IPS-18c (cell line): ENCODE data around the gene MNT.

ENCODE experiments used
- H3K4me3 ChIP-seq: 2 replicates; pipeline ENCODE4 v1.7.0; 2013; ENCODE audit warnings: low read depth, mild to moderate bottlenecking, low read length, moderate library complexity; ENCODE audit not compliant: insufficient read depth
- H3K9me3 ChIP-seq: one replicate; pipeline ENCODE4 v1.6.1; 2013; ENCODE audit warnings: mild to moderate bottlenecking, low read length, moderate library complexity; ENCODE audit not compliant: control insufficient read depth, insufficient read depth

The MNT gene

DNA sequence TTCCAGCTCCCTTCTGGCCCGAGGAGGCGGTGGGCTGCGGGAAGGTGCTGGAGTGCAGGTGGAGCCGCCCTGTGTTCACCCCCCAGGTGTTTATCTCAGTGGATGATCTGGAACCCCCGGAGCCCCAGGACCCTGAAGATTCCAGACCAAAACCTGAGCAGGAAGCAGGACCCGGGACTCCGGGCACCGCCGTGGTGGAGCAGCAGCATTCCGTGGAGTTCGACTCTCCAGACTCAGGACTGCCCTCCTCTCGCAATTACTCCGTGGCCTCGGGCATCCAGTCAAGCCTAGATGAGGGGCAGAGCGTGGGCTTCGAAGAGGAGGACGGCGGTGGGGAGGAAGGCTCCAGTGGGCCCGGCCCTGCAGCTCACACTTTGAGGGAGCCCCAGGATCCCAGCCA, 25.5 kb downstream of the MNT start:
- Histone ChIP-seq H3K4me3 (no peak overlapping the region; the same call in 1 of the 2 replicates), H3K9me3 (no peaks in the 10 kb centered on the region)

- H3K9me3 ChIP-seq: no peaks in the 10 kb centered on the region
- H3K4me3 ChIP-seq: no peak overlapping the region
Observed at GRCh38 chr17:2374549-2375285, 26.1 kb downstream of the MNT start.

- H3K4me3 ChIP-seq: no peak overlapping the region
- H3K9me3 ChIP-seq: no peaks in the 10 kb centered on the region
Observed at GRCh38 chr17:2373179-2373578, 27.7 kb downstream of the MNT start.

DNA sequence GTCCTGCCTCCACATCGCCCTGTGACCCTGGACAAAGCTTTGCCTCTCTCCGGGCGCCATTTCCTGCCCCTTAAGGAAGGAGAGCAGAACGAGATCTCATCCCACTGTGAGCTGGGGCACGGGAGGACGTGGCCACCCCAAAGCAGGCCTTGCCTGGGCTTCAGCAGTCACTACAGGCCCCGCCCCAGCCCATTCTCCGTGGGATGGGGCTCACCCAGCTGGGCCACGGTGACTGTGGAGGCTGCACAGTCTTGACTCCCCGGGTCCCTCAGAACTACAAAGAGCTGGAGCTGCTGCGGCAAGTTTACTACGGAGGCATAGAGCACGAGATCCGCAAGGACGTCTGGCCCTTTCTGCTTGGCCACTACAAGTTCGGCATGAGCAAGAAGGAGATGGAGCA, 28.2 kb downstream of the MNT start:
- H3K9me3 ChIP-seq: no peaks in the 10 kb centered on the region

GRCh38 chr17:2372180-2372579, 28.7 kb downstream of the MNT start:
- Histone ChIP-seq H3K9me3 (no peaks in the 10 kb centered on the region), H3K4me3 (no peak overlapping the region)

More for the DNA sequence above, 28.2 kb downstream of the MNT start:
- no peak overlapping the region for H3K4me3 ChIP-seq

- H3K9me3 ChIP-seq: no peaks in the 10 kb centered on the region
- no peak overlapping the region for H3K4me3 ChIP-seq
Observed at GRCh38 chr17:2371183-2372130, 29.4 kb downstream of the MNT start.

DNA sequence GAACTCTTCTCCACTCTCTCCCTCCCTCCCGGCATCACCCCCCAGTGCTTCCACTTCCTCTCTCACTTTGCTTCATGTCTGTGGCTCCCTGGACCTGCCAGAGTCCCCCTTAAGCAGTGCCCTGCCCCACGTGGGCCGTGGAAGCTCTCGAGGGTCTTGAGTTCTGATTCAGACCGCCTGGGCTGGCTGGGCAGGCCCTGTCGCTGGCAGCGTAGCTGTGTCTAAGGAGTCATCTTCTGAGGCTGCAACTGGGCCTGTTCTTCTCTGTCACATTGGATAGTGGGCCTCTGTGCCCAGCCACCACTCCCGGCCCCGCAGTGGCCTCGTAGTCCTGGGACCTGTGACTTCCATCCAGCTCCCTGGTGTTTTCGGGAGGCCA, 30.7 kb downstream of the MNT start:
- Histone ChIP-seq H3K9me3 (no peaks in the 10 kb centered on the region), H3K4me3 (no peak overlapping the region)

DNA sequence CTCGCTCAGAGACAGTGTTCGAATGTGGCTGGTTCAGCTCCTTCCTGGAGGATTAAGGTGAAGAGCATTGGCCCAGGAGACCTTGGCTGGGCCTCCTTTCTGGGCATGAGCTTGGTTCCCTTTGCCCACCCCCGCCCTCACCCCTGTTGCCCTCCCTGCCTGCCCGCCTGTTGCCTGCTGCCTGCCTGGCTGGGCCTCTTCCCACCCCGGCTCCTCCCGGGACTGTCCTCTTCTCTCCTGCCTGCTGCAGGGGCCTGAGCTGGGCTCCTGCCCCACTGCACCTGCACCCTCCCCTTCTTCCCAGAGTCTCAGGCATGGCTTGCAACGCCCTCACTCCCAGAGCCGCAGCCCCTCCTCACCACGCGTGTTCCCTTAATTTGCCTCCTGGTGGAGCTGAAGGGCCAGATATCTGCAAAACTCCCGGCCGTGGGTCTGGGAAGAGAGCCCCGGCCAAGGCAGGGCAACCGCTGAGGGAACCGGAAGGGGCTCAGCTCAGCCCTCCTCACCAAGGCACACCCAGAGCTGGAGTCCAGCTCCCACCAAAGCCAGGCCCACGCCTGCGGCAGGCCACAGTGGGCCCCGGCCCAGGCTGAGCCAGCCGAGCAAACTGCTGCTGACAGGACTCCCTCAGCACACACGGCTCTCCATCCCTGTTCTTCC, 31.2 kb downstream of the MNT start:
- H3K9me3 ChIP-seq: no peaks in the 10 kb centered on the region

GRCh38 chr17:2369039-2369438, 31.8 kb downstream of the MNT start:
- H3K4me3 ChIP-seq: no peak overlapping the region
- H3K9me3 ChIP-seq: no peaks in the 10 kb centered on the region

More for the DNA sequence above, 31.2 kb downstream of the MNT start:
- no peak overlapping the region for H3K4me3 ChIP-seq

DNA sequence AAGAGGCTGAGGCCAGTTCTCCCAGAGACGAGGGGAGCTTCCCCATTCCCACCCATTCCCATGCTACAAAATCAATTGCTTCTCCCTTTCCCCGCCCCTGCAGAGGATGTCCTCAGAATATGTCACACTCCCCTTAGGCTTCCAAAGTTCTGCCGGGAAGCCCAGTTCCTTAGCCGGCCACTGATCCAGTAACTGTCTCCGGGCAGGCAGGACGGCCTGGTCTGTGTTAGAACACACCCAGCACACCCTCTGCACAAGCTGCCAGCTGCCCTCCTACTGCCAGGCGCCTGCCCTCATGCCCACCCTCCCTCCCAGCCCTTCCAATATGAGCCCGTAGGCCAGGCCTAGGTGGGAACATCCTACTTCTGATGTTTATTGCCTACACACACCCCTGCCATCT, 32.5 kb downstream of the MNT start:
- H3K4me3 ChIP-seq: no peak overlapping the region
- H3K9me3 ChIP-seq: no peaks in the 10 kb centered on the region

- Histone ChIP-seq H3K4me3 (no peak overlapping the region), H3K9me3 (no peaks in the 10 kb centered on the region)
Observed at GRCh38 chr17:2366747-2367494, 33.9 kb downstream of the MNT start.

DNA sequence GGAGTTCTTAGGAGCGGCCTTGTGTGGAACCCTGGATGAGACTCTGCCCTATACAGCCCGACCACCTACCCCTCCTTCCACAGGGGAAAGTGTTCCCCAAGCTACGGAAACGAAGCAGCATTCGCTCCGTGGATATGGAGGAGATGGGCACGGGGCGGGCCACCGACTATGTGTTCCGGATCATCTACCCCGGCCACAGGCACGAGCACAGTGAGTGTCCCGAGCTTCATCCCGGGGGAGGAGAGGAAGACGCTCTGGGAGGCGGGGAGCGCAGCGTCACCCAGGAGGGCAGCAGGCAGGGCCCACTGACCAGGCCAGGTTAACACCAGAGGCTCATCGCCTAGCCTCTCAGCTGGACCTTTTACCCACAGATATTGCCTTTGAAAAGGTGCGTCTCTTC, 35.7 kb downstream of the MNT start:
- H3K4me3 ChIP-seq: no peak overlapping the region

DNA sequence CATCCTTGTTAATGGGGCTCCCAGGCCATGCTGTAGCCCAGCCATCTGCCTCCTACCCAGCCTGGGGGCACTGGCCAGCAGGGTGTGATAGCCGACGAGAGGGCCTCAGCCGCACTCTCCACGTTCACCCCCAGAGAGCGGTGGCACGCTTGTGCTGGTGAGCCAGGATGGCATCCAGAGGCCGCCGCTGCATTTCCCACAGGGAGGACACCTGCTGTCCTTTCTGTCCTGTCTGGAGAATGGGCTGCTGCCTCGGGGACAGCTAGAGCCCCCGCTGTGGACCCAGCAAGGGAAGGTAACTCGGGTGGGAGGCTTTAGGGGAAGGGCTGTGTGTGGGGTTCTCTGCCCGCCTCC, 36.1 kb downstream of the MNT start:
- H3K9me3 ChIP-seq: no peaks in the 10 kb centered on the region
- H3K4me3 ChIP-seq: no peak overlapping the region

More for the DNA sequence above, 35.7 kb downstream of the MNT start:
- no peaks in the 10 kb centered on the region for H3K9me3 ChIP-seq

GRCh38 chr17:2363851-2364762, 36.8 kb downstream of the MNT start:
- H3K4me3 ChIP-seq: no peak overlapping the region
- no peaks in the 10 kb centered on the region for H3K9me3 ChIP-seq

DNA sequence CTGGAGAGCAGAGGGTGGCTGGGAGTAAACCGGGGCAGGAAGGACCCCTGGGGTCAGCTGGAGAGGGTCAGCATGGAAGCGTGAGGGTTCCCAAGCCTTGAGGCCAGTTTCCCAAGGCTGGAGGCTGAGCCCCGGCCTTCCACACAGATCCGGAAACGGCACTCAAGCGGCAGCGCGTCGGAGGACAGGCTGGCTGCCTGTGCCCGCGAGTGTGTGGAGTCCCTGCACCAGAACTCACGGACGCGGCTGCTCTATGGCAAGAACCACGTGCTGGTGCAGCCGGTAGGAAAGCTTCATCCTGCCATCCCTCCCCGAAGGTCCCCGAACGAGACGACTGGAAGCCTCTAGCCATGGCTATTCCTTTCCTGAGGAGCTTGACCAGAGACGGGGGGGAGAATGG, 37.5 kb downstream of the MNT start:
- Histone ChIP-seq H3K9me3 (no peaks in the 10 kb centered on the region), H3K4me3 (no peak overlapping the region)

- H3K9me3 ChIP-seq: no peaks in the 10 kb centered on the region
- no peak overlapping the region for H3K4me3 ChIP-seq
Observed at GRCh38 chr17:2362881-2363280, 38.0 kb downstream of the MNT start.
